Measurements from ENCODE around the gene CACNG6.

DNA sequence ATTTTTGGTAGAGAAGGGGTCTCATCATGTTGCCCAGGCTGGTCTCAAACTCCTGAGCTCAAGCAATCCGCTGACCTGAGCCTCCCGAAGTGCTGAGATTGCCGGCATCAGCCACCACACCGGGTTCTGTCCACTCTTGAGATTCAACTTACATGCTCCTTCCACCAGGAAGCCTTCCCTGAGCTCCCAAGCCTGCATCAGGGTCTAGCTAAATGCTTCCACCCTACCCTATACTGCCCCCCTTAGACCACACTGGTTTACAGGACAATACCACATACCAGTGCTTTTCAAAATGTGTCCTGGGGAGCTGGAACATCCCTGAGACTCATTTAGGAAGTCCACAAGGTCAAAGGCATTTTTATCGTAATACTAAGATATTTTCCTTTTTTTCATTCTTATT is 43.8 kb upstream of the CACNG6 start:
- TF ChIP-seq POLR2A (IDR thresholded peaks at IDR 0.05; ENCODE audit: low read depth) (no peak), EP300 (IDR thresholded peaks at IDR 0.05) (no peak), POLR2AphosphoS5 (IDR thresholded peaks at IDR 0.05) (no peak)
- TF ChIP-seq, protein P1, sequence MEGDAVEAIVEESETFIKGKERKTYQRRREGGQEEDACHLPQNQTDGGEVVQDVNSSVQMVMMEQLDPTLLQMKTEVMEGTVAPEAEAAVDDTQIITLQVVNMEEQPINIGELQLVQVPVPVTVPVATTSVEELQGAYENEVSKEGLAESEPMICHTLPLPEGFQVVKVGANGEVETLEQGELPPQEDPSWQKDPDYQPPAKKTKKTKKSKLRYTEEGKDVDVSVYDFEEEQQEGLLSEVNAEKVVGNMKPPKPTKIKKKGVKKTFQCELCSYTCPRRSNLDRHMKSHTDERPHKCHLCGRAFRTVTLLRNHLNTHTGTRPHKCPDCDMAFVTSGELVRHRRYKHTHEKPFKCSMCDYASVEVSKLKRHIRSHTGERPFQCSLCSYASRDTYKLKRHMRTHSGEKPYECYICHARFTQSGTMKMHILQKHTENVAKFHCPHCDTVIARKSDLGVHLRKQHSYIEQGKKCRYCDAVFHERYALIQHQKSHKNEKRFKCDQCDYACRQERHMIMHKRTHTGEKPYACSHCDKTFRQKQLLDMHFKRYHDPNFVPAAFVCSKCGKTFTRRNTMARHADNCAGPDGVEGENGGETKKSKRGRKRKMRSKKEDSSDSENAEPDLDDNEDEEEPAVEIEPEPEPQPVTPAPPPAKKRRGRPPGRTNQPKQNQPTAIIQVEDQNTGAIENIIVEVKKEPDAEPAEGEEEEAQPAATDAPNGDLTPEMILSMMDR (IDR thresholded peaks at IDR 0.05), result no peak
